Activated B cell treated with CpG ODN at 0.5 μM for 24 hours (primary cell): Measurements from ENCODE around the gene CALN1. TPM values are rescaled to one million over a fixed set of nuclear protein-coding genes. Genes with fewer than 3 reads are reported as not detected.

Experiments used
- ATAC-seq: fragments of 200-7000 bp; cut with Tn5 transposase; one replicate; pipeline ENCODE4 v1.10.0; 2021; ENCODE audit warnings: low read depth, mild to moderate bottlenecking, moderate library complexity
- CTCF ChIA-PET: fragments of 350-600 bp; sonication (Branson Sonifier 250); formaldehyde crosslinking; loops from one replicate; lab custom pipeline; 2021; ENCODE audit warnings: antibody characterized with exemption; lab: Charles Lee
- POLR2A ChIA-PET: fragments of 350-600 bp; sonication (Branson Sonifier 250); formaldehyde crosslinking; loops from one replicate; lab custom pipeline; 2021; ENCODE audit warnings: antibody characterized with exemption; lab: Charles Lee
- DNase-seq: peaks from one replicate; pipeline ENCODE4 v3.0.0; 2022
- H3K27ac Mint-ChIP-seq: one replicate; pipeline ENCODE4 v1.8.0; 2020; ENCODE audit warnings: mixed read lengths
- H3K27me3 Mint-ChIP-seq: one replicate; pipeline ENCODE4 v1.8.0; 2021; ENCODE audit warnings: mixed read lengths
- H3K36me3 Mint-ChIP-seq: one replicate; pipeline ENCODE4 v1.8.0; 2021; ENCODE audit warnings: low read depth, mixed read lengths
- H3K4me1 Mint-ChIP-seq: one replicate; pipeline ENCODE4 v1.8.0; 2021; ENCODE audit warnings: mixed read lengths
- H3K4me3 Mint-ChIP-seq: one replicate; pipeline ENCODE4 v1.8.0; 2020; ENCODE audit warnings: mild to moderate bottlenecking, mixed read lengths
- H3K9me3 Mint-ChIP-seq: one replicate; pipeline ENCODE4 v1.8.0; 2020; ENCODE audit warnings: mixed read lengths
- intact Hi-C: fragments of 100-400 bp; cut with micrococcal nuclease; formaldehyde crosslinking; loops from one replicate; pipeline ENCODE4 v1.15.1; 2024
- total RNA-seq: library from RNA; stranded (reverse); gene quantifications from 2 replicates; pipeline ENCODE4 v1.2.3, GENCODE V29; 2022
- TF ChIP-seq, protein P1 (sequence below): fragments of 200-600 bp; IDR thresholded peaks from one replicate; pipeline ENCODE4 v1.8.0; 2022; ENCODE audit warnings: antibody characterized with exemption, mild to moderate bottlenecking

CALN1 gene
- total RNA-seq, 1 donor from 2014 or later = not detected

- H3K9me3 Mint-ChIP-seq = peaks cover 8% of the 10 kb centered on the region
- CTCF ChIA-PET = no interaction called here
These were observed 151.7 kb downstream of the CALN1 start for GRCh38 chr7:72260406-72260805.

DNA sequence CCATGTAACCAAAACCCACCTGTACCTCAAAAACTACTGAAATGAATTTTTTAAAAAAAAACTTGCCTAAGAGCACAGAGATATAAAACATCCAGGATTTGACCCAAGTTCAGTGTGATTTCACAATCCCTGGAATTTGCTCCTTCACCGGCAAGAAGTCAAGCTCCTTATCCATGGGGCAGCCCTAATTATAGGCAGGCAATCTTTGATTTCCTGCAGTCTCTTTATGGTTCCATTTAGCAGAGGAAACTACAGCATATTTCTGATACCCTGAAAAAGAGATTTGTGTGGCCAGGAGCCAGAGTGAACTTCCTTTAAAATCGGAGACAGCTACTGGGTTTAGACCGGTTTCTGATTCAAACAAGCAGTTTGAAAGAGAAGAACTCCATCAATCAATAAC is 154.1 kb downstream of the CALN1 start:
- TF ChIP-seq, protein P1, sequence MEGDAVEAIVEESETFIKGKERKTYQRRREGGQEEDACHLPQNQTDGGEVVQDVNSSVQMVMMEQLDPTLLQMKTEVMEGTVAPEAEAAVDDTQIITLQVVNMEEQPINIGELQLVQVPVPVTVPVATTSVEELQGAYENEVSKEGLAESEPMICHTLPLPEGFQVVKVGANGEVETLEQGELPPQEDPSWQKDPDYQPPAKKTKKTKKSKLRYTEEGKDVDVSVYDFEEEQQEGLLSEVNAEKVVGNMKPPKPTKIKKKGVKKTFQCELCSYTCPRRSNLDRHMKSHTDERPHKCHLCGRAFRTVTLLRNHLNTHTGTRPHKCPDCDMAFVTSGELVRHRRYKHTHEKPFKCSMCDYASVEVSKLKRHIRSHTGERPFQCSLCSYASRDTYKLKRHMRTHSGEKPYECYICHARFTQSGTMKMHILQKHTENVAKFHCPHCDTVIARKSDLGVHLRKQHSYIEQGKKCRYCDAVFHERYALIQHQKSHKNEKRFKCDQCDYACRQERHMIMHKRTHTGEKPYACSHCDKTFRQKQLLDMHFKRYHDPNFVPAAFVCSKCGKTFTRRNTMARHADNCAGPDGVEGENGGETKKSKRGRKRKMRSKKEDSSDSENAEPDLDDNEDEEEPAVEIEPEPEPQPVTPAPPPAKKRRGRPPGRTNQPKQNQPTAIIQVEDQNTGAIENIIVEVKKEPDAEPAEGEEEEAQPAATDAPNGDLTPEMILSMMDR = no peak
- no peaks in the 10 kb centered on the region for H3K36me3 Mint-ChIP-seq
- no peaks in the 10 kb centered on the region for H3K4me1 Mint-ChIP-seq
- no peak overlapping the region for H3K4me3 Mint-ChIP-seq
- peaks cover 8% of the 10 kb centered on the region for H3K9me3 Mint-ChIP-seq
- DNase-seq (no peak), ATAC-seq (no peak)
- H3K27me3 Mint-ChIP-seq = no peaks in the 10 kb centered on the region
- intact Hi-C loops = no loop called here
- ChIA-PET CTCF (no interaction called here), POLR2A (no interaction called here)
- no peak overlapping the region for H3K27ac Mint-ChIP-seq

More at GRCh38 chr7:72260406-72260805, 151.7 kb downstream of the CALN1 start:
- no peaks in the 10 kb centered on the region for H3K4me1 Mint-ChIP-seq
- DNase-seq (no peak), ATAC-seq (no peak)
- TF ChIP-seq, protein P1 = no peak
- intact Hi-C loops = no loop called here
- H3K27me3 Mint-ChIP-seq = no peaks in the 10 kb centered on the region
- H3K36me3 Mint-ChIP-seq = no peaks in the 10 kb centered on the region
- POLR2A ChIA-PET = no interaction called here
- H3K4me3 Mint-ChIP-seq = no peak overlapping the region
- no peak overlapping the region for H3K27ac Mint-ChIP-seq

DNA sequence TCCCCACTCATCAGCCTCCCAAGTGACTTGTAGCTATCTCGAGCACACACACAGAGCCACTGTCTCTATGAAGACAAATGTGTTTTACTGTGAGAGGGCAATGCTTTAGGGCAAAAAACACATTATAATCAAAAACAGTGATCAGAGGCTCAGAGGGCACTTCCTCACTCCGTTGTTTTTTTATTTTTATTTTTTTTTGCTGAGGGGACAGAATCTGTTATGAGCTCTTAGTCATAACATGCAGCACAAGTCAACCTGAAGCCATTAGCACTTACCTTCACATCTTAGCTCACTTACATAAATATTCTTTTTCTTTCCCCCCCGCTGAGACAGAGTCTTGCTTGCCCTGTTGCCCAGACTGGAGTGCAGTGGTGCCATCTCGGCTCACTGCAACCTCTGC is 157.7 kb downstream of the CALN1 start:
- H3K4me1 Mint-ChIP-seq = no peaks in the 10 kb centered on the region
- H3K4me3 Mint-ChIP-seq = no peak overlapping the region
- H3K9me3 Mint-ChIP-seq = peaks cover 10% of the 10 kb centered on the region
- ChIA-PET POLR2A (no interaction called here), CTCF (no interaction called here)
- no peaks in the 10 kb centered on the region for H3K36me3 Mint-ChIP-seq
- intact Hi-C loops = no loop called here
- TF ChIP-seq, protein P1 = no peak
- DNase-seq (no peak), ATAC-seq (no peak)
- H3K27me3 Mint-ChIP-seq = no peaks in the 10 kb centered on the region
- no peak overlapping the region for H3K27ac Mint-ChIP-seq

DNA sequence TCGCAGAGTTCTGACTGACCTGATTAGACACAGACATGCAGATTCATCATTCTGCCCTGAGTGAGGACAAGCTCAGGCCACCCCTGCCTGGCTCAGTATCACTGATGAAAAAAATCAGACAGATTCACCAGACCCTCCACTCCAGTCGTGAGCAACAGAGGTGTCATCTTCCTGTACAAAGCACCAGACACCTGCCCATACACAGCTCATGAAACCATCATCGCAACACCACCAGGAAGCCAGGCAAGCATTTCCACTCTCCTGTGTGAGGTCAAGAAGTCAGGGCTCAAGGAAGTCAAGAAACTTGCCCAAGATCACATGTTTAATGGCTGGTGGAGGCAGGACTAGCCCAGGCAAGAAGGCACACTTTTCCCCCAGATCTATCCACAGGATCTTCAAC is 163.0 kb downstream of the CALN1 start:
- H3K4me1 Mint-ChIP-seq = no peaks in the 10 kb centered on the region
- no peaks in the 10 kb centered on the region for H3K36me3 Mint-ChIP-seq
- ATAC-seq (no peak), DNase-seq (no peak)
- H3K27me3 Mint-ChIP-seq = no peaks in the 10 kb centered on the region
- H3K9me3 Mint-ChIP-seq = peaks cover 7% of the 10 kb centered on the region
- no peak overlapping the region for H3K4me3 Mint-ChIP-seq
- ChIA-PET CTCF (no interaction called here), POLR2A (no interaction called here)
- H3K27ac Mint-ChIP-seq = no peak overlapping the region
- TF ChIP-seq, protein P1 = no peak
- intact Hi-C loops = no loop called here

- H3K9me3 Mint-ChIP-seq = peaks cover 10% of the 10 kb centered on the region
- H3K36me3 Mint-ChIP-seq = no peaks in the 10 kb centered on the region
- H3K27ac Mint-ChIP-seq = no peak overlapping the region
- H3K4me3 Mint-ChIP-seq = no peak overlapping the region
- intact Hi-C loops = no loop called here
- DNase-seq (no peak), ATAC-seq (no peak)
- POLR2A ChIA-PET = no interaction called here
- no peaks in the 10 kb centered on the region for H3K27me3 Mint-ChIP-seq
- CTCF ChIA-PET = no interaction called here
- TF ChIP-seq, protein P1 = no peak
- no peaks in the 10 kb centered on the region for H3K4me1 Mint-ChIP-seq
These were observed 167.2 kb downstream of the CALN1 start for GRCh38 chr7:72244826-72245398.
